Measurements from ENCODE around the gene RARS1.

RARS1 gene

GRCh38 chr5:168468836-168469235 is 17.4 kb upstream of the RARS1 start:
- no peaks in the 10 kb centered on the region for H3K27me3 ChIP-seq (ENCODE audit: insufficient read depth, poor library complexity, severe bottlenecking)
- TF ChIP-seq POLR2AphosphoS5 (IDR thresholded peaks at IDR 0.05; ENCODE audit: low read depth) = no peak
- H3K27ac ChIP-seq (replicated peaks) = no peak overlapping the region
- no peak for DNase-seq (ENCODE audit: low read depth in 1 of 2, low spot score in 1 of 2)
- no peak overlapping the region for H3K4me3 ChIP-seq (replicated peaks; ENCODE audit: insufficient read depth, low read length)

GRCh38 chr5:168469816-168470215 is 16.5 kb upstream of the RARS1 start:
- TF ChIP-seq CTCF (IDR thresholded peaks at IDR 0.05; ENCODE audit: insufficient read depth, low read length) (no peak), POLR2AphosphoS5 (IDR thresholded peaks at IDR 0.05; ENCODE audit: low read depth) (no peak), SPI1 (IDR thresholded peaks at IDR 0.05; ENCODE audit: borderline replicate concordance, low read depth) (no peak), GABPA (IDR thresholded peaks at IDR 0.05; ENCODE audit: low read depth) (no peak), REST (IDR thresholded peaks at IDR 0.05; ENCODE audit: insufficient replicate concordance, low read depth) (no peak)
- H3K4me3 ChIP-seq (replicated peaks; ENCODE audit: insufficient read depth, low read length) = no peak overlapping the region
- no peaks in the 10 kb centered on the region for H3K27me3 ChIP-seq (ENCODE audit: insufficient read depth, poor library complexity, severe bottlenecking)
- DNase-seq (ENCODE audit: low read depth in 1 of 2, low spot score in 1 of 2) = no peak
- H3K27ac ChIP-seq (replicated peaks) = no peak overlapping the region

- Histone ChIP-seq H3K27ac (replicated peaks) (no peak overlapping the region), H3K27me3 (ENCODE audit: insufficient read depth, poor library complexity, severe bottlenecking) (no peaks in the 10 kb centered on the region)
- DNase-seq (ENCODE audit: low read depth in 1 of 2, low spot score in 1 of 2) = no peak
Measured at GRCh38 chr5:168471785-168472184, 14.5 kb upstream of the RARS1 start.

More at GRCh38 chr5:168471785-168472184, 14.5 kb upstream of the RARS1 start:
- no peak for TF ChIP-seq GABPA (IDR thresholded peaks at IDR 0.05; ENCODE audit: low read depth)
- no peak for TF ChIP-seq CTCF (IDR thresholded peaks at IDR 0.05; ENCODE audit: insufficient read depth, low read length)
- no peak for TF ChIP-seq REST (IDR thresholded peaks at IDR 0.05; ENCODE audit: insufficient replicate concordance, low read depth)
- no peak for TF ChIP-seq SPI1 (IDR thresholded peaks at IDR 0.05; ENCODE audit: borderline replicate concordance, low read depth)
- no peak for TF ChIP-seq POLR2AphosphoS5 (IDR thresholded peaks at IDR 0.05; ENCODE audit: low read depth)
- no peak overlapping the region for H3K4me3 ChIP-seq (replicated peaks; ENCODE audit: insufficient read depth, low read length)
